Gastrocnemius medialis (tissue), 4 donors: ENCODE measurements around the gene ZNF740.

Experiments
- POLR2A ChIP-seq, 2 donors: fragments of 450-650 bp; IDR thresholded peaks; one replicate each; pipeline ENCODE4 v1.6.1; 2017; ENCODE audit warnings: antibody characterized with exemption in 2 of 2, mild to moderate bottlenecking in 2 of 2, moderate library complexity in 2 of 2
- TF ChIP-seq, protein P1 (sequence below), 5 experiments: fragments of 450-650 bp in 3 of 5; fragments of 200-600 bp in 2 of 5; sonication (generic) in 2 of 5; IDR thresholded peaks in 4 of 5; conservative IDR thresholded peaks in 1 of 5; 1 replicate in 4 of 5; 2 replicates in 1 of 5; pipeline ENCODE4 v1.5.1; 2016 to 2019; ENCODE audit warnings: antibody characterized with exemption in 5 of 5, mild to moderate bottlenecking in 3 of 5, moderate library complexity in 3 of 5

DNA sequence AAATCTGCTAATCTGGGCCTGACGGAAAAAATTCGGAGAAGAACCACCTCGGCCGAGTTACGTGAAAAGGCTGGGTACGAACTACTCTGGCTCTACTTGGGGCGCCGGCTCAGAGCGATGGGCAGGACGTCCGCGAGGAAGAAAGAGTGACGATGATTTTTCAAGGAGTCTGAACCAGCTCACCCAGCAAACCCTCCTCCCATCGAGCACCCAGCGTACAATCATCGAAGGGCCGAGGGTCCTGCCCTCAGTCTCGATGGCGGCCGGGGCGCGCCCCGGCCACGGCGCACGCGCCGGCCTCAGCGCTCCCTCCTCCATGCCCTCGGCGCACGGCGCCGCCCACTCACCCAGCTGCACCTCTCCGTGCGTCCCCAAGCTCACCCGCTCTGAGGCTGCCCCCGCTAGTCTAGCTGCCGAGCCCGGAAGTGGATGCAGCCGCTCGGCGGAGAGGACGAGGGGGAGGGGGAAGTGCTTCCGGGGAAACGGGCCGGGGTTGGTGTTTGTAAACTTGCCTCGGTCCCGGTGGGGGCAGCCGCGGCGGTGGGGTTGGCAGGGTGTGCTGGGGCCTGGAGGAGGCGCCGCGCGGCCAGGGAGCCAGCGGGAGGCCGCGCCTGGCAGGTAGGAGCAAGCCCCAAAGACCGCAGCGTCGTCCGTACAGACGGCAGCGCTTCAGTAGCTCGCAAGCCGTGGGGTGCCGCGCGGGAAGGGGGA, at the start of gene ZNF740, which contains the start of gene CSAD:
- TF ChIP-seq POLR2A (IDR thresholded peaks at IDR 0.05) = peak; percentile 71 to 79
- TF ChIP-seq, protein P1, sequence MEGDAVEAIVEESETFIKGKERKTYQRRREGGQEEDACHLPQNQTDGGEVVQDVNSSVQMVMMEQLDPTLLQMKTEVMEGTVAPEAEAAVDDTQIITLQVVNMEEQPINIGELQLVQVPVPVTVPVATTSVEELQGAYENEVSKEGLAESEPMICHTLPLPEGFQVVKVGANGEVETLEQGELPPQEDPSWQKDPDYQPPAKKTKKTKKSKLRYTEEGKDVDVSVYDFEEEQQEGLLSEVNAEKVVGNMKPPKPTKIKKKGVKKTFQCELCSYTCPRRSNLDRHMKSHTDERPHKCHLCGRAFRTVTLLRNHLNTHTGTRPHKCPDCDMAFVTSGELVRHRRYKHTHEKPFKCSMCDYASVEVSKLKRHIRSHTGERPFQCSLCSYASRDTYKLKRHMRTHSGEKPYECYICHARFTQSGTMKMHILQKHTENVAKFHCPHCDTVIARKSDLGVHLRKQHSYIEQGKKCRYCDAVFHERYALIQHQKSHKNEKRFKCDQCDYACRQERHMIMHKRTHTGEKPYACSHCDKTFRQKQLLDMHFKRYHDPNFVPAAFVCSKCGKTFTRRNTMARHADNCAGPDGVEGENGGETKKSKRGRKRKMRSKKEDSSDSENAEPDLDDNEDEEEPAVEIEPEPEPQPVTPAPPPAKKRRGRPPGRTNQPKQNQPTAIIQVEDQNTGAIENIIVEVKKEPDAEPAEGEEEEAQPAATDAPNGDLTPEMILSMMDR (IDR thresholded peaks at IDR 0.05 in 4 of 5, conservative IDR thresholded peaks at IDR 0.05 in 1 of 5) = no peak
